Thyroid gland (tissue), 4 donors: ENCODE data around the gene FST.

ENCODE experiments used
- POLR2A ChIP-seq, 2 donors: fragments of 450-650 bp; IDR thresholded peaks; one replicate each; pipeline ENCODE4 v1.6.1; 2017; ENCODE audit warnings: antibody characterized with exemption in 2 of 2, mild to moderate bottlenecking in 2 of 2, moderate library complexity in 1 of 2
- TF ChIP-seq, protein P1 (sequence below), 6 experiments: fragments of 200-600 bp in 3 of 6; fragments of 450-650 bp in 3 of 6; sonication (generic) in 3 of 6; IDR thresholded peaks; one replicate each; pipeline ENCODE4 v1.5.1; 2016 to 2019; ENCODE audit warnings: antibody characterized with exemption in 6 of 6, mild to moderate bottlenecking in 2 of 6, inconsistent platforms in 1 of 6, moderate library complexity in 1 of 6

DNA sequence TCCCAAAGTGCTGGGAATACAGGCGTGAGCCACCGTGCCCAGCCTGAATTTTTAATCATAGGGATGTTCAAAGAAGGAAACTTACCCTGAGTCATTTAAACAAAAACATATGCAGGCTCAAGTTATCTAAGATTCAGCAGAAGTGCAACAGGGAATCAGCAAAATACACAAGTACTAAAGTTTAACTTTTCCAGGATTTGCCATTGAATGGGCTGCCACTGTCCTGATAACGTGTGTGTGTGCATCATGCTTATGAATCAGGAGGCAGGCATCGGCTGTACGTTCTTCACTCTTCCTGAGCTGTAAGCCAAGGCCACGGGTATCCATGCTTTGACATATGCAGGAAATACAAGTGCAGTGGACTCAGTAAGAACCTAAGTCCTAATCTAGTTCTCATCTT lies 48.8 kb upstream of the FST start:
- TF ChIP-seq, protein P1, sequence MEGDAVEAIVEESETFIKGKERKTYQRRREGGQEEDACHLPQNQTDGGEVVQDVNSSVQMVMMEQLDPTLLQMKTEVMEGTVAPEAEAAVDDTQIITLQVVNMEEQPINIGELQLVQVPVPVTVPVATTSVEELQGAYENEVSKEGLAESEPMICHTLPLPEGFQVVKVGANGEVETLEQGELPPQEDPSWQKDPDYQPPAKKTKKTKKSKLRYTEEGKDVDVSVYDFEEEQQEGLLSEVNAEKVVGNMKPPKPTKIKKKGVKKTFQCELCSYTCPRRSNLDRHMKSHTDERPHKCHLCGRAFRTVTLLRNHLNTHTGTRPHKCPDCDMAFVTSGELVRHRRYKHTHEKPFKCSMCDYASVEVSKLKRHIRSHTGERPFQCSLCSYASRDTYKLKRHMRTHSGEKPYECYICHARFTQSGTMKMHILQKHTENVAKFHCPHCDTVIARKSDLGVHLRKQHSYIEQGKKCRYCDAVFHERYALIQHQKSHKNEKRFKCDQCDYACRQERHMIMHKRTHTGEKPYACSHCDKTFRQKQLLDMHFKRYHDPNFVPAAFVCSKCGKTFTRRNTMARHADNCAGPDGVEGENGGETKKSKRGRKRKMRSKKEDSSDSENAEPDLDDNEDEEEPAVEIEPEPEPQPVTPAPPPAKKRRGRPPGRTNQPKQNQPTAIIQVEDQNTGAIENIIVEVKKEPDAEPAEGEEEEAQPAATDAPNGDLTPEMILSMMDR (IDR thresholded peaks at IDR 0.05) = no peak
- TF ChIP-seq POLR2A (IDR thresholded peaks at IDR 0.05) = no peak
